Spleen (tissue), 11 donors: Measurements from ENCODE around the gene STXBP6. TPM values are rescaled to one million over a fixed set of nuclear protein-coding genes. Genes with fewer than 3 reads are reported as not detected.

ENCODE experiments used
- DNase-seq: peaks from one replicate; pipeline ENCODE4 v3.0.0-alpha.2; 2020
- H3K27ac ChIP-seq, 8 donors: fragments of 200-600 bp; sonication (generic) in 7 of 8; 1 replicate in 4 of 8; 2 replicates in 4 of 8; pipeline versions ENCODE4 v1.5.0 to v1.8.0; 2016 to 2021; ENCODE audit warnings: inconsistent platforms in 4 of 8, mild to moderate bottlenecking in 4 of 8, moderate library complexity in 1 of 8
- H3K27me3 ChIP-seq, 7 donors: fragments of 200-600 bp; sonication (generic) in 6 of 7; replicated peaks in 1 of 7; 1 replicate in 4 of 7; 2 replicates in 3 of 7; pipeline versions ENCODE4 v1.5.0 to v1.8.0; 2016 to 2021; ENCODE audit warnings: inconsistent platforms in 3 of 7, mild to moderate bottlenecking in 1 of 7
- H3K36me3 ChIP-seq, 6 donors: fragments of 200-600 bp; sonication (generic) in 5 of 6; 1 replicate in 4 of 6; 2 replicates in 2 of 6; pipeline versions ENCODE4 v1.5.0 to v1.8.0; 2016 to 2021; ENCODE audit warnings: inconsistent platforms in 2 of 6
- H3K4me1 ChIP-seq, 6 donors: fragments of 200-600 bp; sonication (generic) in 5 of 6; 1 replicate in 3 of 6; 2 replicates in 3 of 6; pipeline versions ENCODE4 v1.5.0 to v1.8.0; 2016 to 2021; ENCODE audit warnings: inconsistent platforms in 3 of 6
- H3K4me3 ChIP-seq, 8 donors: fragments of 200-600 bp; sonication (generic) in 7 of 8; 1 replicate in 4 of 8; 2 replicates in 4 of 8; pipeline versions ENCODE4 v1.5.0 to v1.8.0; 2016 to 2021; ENCODE audit warnings: inconsistent platforms in 4 of 8, mild to moderate bottlenecking in 4 of 8, moderate library complexity in 2 of 8
- H3K9me3 ChIP-seq, 8 donors: fragments of 200-600 bp; sonication (generic) in 7 of 8; 1 replicate in 4 of 8; 2 replicates in 4 of 8; pipeline versions ENCODE4 v1.5.0 to v1.8.0; 2016 to 2021; ENCODE audit warnings: inconsistent platforms in 4 of 8
- POLR2A ChIP-seq, 3 donors: fragments of 450-650 bp; IDR thresholded peaks; one replicate each; pipeline ENCODE4 v1.5.1; 2017; ENCODE audit warnings: antibody characterized with exemption in 3 of 3, mild to moderate bottlenecking in 1 of 3
- POLR2AphosphoS5 ChIP-seq, 3 donors: sonication (generic); formaldehyde crosslinking; IDR thresholded peaks; one replicate each; pipeline ENCODE4 v1.5.1; 2017; ENCODE audit warnings: antibody characterized with exemption in 3 of 3
- WGBS, 5 donors: extraction: QIAGEN DNeasy Blood & Tissue Kit in 3 of 5; methylation state at CpG; one replicate each; pipeline versions ENCODE4 v1.1.5 to v1.1.7; 2013 to 2018; 5-methylcytosine and 5-hydroxymethylcytosine counted together
- intact Hi-C: fragments of 100-400 bp; cut with DNase I; formaldehyde crosslinking; loops from one replicate; pipeline ENCODE4 v1.15.0; 2023; ENCODE audit warnings: low total_unique reads
- polyA plus RNA-seq, 3 donors: library from polyadenylated mRNA; stranded (reverse); fragments of 200-250 nt; gene quantifications; one replicate each; pipeline ENCODE4 v1.2.1, GENCODE V29; 2013
- total RNA-seq, 7 donors: library from RNA; depleted of rRNA in 3 of 7; stranded (reverse); fragments of >200 nt in 3 of 7; fragmentation: NEBNext Ultra II Directional in 4 of 7; extraction: Animal tissue kit (Norgen Biotek cat#: 25700) in 4 of 7; gene quantifications; one replicate each; pipeline versions ENCODE4 v1.1.0 to v1.2.1, GENCODE V29; 2016 to 2021
- TF ChIP-seq, protein P1 (sequence below), 11 experiments: fragments of 200-600 bp in 7 of 11; fragments of 450-650 bp in 4 of 11; sonication (generic) in 4 of 11; IDR thresholded peaks in 8 of 11; conservative IDR thresholded peaks in 3 of 11; 1 replicate in 7 of 11; 2 replicates in 4 of 11; pipeline versions ENCODE4 v1.4.0 to v1.8.0; 2016 to 2021; ENCODE audit warnings: antibody characterized with exemption in 11 of 11, inconsistent platforms in 4 of 11, mild to moderate bottlenecking in 1 of 11
- donor health status: healthy with polysubstance abuse.
- donor health status: DM: no; HTN: no; CAD: no; lungs with moderate emphysema.
- donor health status: DM: no; HTN: no; CAD: no.
- donor health status: Bipolar disorder and iron deficiency.
- donor health status: healthy.
- donor health status: DM: no; HTN: no; CAD: no.
- donor health status: DM: yes; HTN: yes; CAD: no.

Gene STXBP6
- total and polyA plus RNA-seq, 10 donors, result 0.76 to 1.4 (median 0.87) TPM

DNA sequence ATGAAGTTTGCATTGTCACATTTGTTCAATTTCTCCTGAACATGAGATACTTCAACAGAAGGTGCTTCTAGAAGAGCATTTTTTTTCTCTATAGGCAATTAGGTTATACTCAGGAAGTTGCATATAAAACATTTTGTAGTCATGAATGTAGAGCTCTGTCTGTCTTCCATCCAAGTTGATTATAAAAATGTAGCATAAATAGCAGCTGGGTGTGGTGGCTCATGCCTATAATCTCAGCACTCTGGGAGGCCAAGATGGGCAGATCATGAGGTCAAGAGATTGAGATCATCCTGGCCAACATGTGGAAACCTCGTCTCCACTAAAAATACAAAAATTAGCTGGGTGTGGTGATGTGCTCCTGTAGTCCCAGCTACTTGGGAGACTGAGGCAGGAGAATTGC is 39.5 kb upstream of the STXBP6 start:
- Histone ChIP-seq H3K9me3 (no peaks in the 10 kb centered on the region), H3K27ac (no peak overlapping the region), H3K27me3 (peaks cover 0 to 17% (median 0%) of the 10 kb centered on the region in 7 donors), H3K4me3 (no peak overlapping the region), H3K4me1 (no peaks in the 10 kb centered on the region), H3K36me3 (no peaks in the 10 kb centered on the region)
- TF ChIP-seq POLR2A (IDR thresholded peaks at IDR 0.05), result no peak
- TF ChIP-seq, protein P1, sequence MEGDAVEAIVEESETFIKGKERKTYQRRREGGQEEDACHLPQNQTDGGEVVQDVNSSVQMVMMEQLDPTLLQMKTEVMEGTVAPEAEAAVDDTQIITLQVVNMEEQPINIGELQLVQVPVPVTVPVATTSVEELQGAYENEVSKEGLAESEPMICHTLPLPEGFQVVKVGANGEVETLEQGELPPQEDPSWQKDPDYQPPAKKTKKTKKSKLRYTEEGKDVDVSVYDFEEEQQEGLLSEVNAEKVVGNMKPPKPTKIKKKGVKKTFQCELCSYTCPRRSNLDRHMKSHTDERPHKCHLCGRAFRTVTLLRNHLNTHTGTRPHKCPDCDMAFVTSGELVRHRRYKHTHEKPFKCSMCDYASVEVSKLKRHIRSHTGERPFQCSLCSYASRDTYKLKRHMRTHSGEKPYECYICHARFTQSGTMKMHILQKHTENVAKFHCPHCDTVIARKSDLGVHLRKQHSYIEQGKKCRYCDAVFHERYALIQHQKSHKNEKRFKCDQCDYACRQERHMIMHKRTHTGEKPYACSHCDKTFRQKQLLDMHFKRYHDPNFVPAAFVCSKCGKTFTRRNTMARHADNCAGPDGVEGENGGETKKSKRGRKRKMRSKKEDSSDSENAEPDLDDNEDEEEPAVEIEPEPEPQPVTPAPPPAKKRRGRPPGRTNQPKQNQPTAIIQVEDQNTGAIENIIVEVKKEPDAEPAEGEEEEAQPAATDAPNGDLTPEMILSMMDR (IDR thresholded peaks at IDR 0.05 in 8 of 11, conservative IDR thresholded peaks at IDR 0.05 in 3 of 11), result no peak
- no peak for TF ChIP-seq POLR2AphosphoS5 (IDR thresholded peaks at IDR 0.05)
- intact Hi-C loops, result no loop called here
- 59 to 84% (median 80%) methylated on average over 1 of the region's 1 CpG for WGBS, 5 donors
- DNase-seq, result no peak

DNA sequence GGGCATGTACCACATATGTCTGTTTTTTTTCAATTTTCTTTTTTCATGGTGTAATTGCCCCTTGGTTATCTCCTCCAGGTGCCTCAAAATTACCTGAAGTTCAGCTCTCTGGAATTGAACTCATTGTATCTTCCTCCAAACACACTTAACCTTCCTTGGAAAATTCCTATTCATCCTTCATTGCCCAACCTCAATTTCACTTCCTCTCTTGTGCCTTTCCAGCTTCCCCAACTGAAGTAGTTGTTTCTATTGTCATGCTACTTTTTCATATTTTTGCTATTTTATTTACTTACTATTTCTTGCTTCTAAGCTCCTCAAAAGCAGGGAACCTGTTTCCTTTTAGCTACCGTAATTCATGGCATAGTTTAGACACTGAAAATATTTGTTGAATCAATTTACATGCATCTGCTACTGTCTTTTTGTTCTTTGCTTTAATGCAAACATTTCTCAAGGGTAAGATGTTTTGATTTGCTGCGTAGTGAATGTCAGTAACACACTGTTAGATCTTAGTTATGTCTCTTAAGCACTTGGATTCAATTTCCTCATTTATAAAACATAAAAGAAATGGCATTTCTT is 37.0 kb upstream of the STXBP6 start:
- H3K36me3 ChIP-seq, result no peaks in the 10 kb centered on the region
- TF ChIP-seq, protein P1 (IDR thresholded peaks at IDR 0.05 in 8 of 11, conservative IDR thresholded peaks at IDR 0.05 in 3 of 11), result no peak
- no peak for TF ChIP-seq POLR2AphosphoS5 (IDR thresholded peaks at IDR 0.05)
- TF ChIP-seq POLR2A (IDR thresholded peaks at IDR 0.05), result no peak
- no peak for DNase-seq
- 51 to 85% (median 76%) methylated on average over 2 of the region's 2 CpGs for WGBS, 5 donors
- H3K4me1 ChIP-seq, result no peaks in the 10 kb centered on the region
- no peak overlapping the region for H3K27ac ChIP-seq
- H3K27me3 ChIP-seq, result peaks cover 0 to 23% (median 0%) of the 10 kb centered on the region in 7 donors
- no peaks in the 10 kb centered on the region for H3K9me3 ChIP-seq
- intact Hi-C loops, result no loop called here
- no peak overlapping the region for H3K4me3 ChIP-seq

DNA sequence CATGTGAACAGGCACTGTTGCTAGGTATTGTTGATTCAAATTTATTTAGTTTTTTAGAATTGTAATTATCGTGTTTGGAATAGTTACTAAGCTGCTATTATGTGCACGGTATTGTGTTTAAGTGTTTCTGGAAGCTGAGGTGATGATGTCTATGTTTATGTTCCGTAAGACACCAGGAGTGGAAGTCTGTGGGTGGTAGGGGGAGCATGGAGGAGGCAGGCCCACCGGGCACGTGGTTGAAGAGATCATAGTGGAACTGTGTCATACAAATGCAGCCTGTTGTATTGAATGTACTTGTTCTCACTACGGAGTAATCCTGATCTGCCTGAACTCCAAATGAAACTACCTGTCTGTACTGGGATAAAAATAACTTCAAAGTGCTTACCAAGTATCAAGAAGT is 36.1 kb upstream of the STXBP6 start:
- TF ChIP-seq POLR2A (IDR thresholded peaks at IDR 0.05) (no peak), POLR2AphosphoS5 (IDR thresholded peaks at IDR 0.05) (no peak)
- TF ChIP-seq, protein P1 (IDR thresholded peaks at IDR 0.05 in 8 of 11, conservative IDR thresholded peaks at IDR 0.05 in 3 of 11), result no peak
- Histone ChIP-seq H3K4me1 (no peaks in the 10 kb centered on the region), H3K9me3 (no peaks in the 10 kb centered on the region), H3K4me3 (no peak overlapping the region), H3K27ac (no peak overlapping the region), H3K27me3 (peaks cover 0 to 23% (median 0%) of the 10 kb centered on the region in 7 donors), H3K36me3 (no peaks in the 10 kb centered on the region)
- 65 to 79% (median 76%) methylated on average over 6 of the region's 6 CpGs for WGBS, 5 donors
- intact Hi-C loops, result no loop called here
- DNase-seq, result no peak

DNA sequence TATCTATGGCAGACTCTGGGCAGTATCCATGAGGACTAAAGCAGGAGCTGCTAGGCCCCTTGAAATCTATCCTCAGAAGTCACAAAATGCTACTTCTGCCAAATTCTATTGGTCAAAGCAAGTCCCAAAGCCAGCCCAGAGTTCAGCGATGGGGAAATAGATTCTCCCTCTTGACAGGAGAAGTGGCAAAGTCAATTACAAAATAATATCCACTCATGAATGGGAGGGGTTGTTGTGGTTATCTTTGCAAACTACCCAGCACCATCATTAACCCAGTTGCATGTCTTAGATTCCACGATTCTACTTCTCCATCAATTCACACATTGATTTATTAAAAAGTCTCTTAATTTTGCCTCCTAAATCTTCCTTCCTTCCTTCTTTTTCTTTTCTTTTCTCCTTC is 30.7 kb upstream of the STXBP6 start:
- H3K4me3 ChIP-seq, result no peak overlapping the region
- TF ChIP-seq, protein P1 (IDR thresholded peaks at IDR 0.05 in 8 of 11, conservative IDR thresholded peaks at IDR 0.05 in 3 of 11), result no peak
- TF ChIP-seq POLR2A (IDR thresholded peaks at IDR 0.05), result no peak
- TF ChIP-seq POLR2AphosphoS5 (IDR thresholded peaks at IDR 0.05), result no peak
- intact Hi-C loops, result no loop called here
- no peak for DNase-seq
- H3K4me1 ChIP-seq, result no peaks in the 10 kb centered on the region
- H3K27me3 ChIP-seq, result peaks cover 0 to 6% (median 0%) of the 10 kb centered on the region in 7 donors
- 76 to 97% (median 79%) methylated on average over 2 of the region's 2 CpGs for WGBS, 5 donors
- no peaks in the 10 kb centered on the region for H3K9me3 ChIP-seq
- no peaks in the 10 kb centered on the region for H3K36me3 ChIP-seq
- H3K27ac ChIP-seq, result no peak overlapping the region
